Measurements from ENCODE around the gene TRAIP.

- TF ChIP-seq CTCF (IDR thresholded peaks at IDR 0.05; ENCODE audit: insufficient read depth, low read depth, low read length) (no peak), EZH2 (IDR thresholded peaks at IDR 0.05; ENCODE audit: insufficient read depth, low read length) (no peak)
These were observed 57.3 kb downstream of the TRAIP start for GRCh38 chr3:49799105-49799504.

Data from astrocyte (in vitro differentiated cells and primary cell).